Ammon's horn (tissue), 1 donor: ENCODE results near the gene P3H3.

Source experiments
- DNase-seq: peaks from one replicate; pipeline ENCODE4 v3.0.0-alpha.2; 2016; ENCODE audit warnings: low spot score

Gene P3H3, protein sequence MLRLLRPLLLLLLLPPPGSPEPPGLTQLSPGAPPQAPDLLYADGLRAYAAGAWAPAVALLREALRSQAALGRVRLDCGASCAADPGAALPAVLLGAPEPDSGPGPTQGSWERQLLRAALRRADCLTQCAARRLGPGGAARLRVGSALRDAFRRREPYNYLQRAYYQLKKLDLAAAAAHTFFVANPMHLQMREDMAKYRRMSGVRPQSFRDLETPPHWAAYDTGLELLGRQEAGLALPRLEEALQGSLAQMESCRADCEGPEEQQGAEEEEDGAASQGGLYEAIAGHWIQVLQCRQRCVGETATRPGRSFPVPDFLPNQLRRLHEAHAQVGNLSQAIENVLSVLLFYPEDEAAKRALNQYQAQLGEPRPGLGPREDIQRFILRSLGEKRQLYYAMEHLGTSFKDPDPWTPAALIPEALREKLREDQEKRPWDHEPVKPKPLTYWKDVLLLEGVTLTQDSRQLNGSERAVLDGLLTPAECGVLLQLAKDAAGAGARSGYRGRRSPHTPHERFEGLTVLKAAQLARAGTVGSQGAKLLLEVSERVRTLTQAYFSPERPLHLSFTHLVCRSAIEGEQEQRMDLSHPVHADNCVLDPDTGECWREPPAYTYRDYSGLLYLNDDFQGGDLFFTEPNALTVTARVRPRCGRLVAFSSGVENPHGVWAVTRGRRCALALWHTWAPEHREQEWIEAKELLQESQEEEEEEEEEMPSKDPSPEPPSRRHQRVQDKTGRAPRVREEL

DNA sequence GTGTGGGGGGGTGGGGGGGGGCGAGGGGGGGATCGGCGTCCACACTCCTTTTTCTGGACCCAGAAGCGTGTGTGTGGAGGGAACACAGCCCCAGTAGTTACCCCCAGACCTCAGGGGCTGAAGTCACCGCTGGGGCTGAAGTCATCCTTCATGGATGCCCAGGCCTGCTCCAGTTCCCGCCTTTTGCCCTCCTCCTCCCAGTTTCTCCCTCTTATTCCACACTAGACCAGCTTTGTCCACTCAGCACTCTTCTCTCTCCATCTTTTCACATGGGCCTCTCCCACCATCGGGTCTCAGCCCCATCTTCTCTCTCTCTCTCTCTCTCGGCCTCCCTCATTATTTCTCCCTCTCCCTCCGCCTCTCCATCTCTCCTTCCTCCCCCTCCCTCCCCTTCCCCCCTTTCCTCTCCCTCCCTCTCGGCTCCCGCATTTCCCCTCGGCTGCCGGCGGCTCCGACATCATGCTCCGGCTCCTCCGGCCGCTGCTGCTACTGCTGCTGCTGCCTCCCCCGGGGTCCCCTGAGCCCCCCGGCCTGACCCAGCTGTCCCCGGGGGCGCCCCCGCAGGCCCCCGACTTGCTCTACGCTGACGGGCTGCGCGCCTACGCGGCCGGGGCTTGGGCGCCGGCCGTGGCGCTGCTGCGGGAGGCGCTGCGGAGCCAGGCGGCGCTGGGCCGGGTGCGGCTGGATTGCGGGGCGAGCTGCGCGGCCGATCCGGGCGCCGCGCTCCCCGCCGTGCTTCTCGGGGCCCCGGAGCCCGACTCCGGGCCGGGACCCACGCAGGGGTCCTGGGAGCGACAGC lies at the start of gene P3H3:
P3H3 (plus strand) TSS at position 426 of the 799 bp plus-strand sequence; CDS start at position 460, 34 bp downstream.
- DNase-seq: peak; percentile 51

DNA sequence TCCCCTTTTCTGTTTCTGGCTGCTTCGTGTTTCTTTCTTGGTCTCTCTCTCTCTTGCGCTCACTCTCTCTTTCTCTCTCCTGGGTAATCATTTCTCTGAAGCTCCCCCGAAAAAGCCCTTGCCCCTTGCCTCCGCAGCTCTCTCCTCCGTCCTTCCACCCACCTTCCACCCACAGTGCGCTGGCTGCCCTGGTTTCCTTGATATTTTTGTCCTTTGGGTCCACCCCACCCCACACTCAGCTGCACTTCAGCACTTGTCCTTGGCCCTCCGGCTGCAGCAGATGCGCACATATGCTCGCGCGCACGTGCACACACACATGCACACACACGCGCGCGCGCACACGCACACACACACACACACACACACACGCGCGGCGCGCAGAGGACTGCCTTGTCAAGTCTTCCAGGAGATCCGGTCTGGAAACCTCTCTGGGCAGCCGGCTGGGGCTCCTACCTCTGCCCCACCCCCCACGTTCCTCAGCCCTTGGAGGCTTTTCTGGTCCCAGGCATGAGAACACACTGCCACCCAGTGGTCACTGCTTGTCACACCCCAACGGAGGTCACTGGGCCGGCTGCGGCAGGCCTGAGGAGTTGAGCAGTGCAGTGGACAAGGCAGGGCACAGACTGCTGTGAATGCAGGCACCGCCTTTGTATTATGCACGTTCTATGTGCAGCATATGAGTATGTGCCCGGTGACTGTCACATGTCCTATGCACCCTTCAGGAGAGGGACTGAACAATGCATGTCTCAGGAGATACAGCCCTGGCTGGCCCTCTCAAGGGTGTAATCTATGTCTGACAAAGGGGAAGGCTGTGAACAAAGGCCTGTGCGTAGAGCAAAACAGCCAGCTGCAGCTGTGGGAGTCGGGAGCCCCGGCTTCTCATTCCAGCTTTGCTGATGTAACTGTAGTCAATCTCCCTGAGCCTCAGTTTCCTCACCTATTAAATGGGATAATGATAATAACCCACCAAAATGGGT lies 49.3 kb upstream of the P3H3 start:
- peak; percentile 96 for DNase-seq

DNA sequence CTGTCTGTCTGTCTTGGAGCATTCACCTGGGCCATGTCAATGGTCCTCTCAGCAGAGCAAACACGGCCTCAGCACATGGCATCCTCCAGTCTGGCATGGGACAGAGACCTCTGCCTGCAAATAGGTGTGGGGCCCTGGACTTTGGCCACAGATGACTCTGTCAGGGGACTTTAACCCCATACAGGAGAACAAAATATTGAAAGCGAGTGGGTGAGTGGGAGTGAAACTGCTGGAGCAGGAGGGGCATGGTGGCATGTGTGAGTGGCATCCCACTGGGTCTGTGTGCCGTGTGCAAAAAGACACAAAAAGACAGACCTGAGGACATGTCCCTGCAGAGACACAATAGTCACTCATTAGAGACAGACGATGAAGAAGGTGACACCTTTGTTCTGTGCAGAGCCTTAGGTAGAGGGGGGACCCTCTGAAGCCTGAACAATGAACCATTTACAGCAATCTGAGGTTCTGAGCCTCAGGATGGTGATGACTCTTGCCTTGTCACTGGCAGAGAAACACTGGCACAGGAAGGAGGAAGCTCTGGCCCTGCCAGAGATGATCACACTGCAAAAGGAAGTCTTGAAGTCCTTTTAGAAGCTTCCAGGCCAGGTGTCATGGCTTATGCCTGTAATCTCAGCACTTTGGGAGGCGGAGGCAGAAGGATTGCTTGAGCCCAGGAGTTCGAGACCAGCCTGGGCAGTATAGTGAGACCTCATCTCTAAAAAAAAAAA lies 48.3 kb upstream of the P3H3 start:
- no peak for DNase-seq

- no peak for DNase-seq
These were observed 47.6 kb upstream of the P3H3 start for GRCh38 chr12:6780573-6780972.

- DNase-seq: no peak
These were observed 46.1 kb upstream of the P3H3 start for GRCh38 chr12:6782119-6782518.

GRCh38 chr12:6782850-6783566 lies 45.2 kb upstream of the P3H3 start:
- DNase-seq: no peak

DNA sequence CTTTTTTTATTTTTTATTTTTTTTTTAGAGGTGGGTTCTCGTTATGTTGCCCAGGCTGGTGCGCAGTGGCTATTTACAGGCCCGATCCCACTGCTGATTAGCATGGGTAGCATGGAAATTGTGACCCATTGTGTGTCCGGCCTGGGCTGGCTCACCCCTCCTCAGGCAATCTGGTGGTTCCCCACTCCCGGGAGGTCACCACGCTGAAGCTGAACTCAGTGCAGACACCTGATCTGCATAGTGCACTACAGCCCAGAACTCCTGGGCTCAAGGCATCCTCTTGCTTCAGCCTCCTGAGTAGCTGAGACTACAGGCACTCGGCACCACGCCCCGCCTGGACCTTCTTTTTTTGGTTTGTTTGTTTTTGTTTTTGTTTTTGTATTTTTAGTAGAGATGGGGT lies 44.4 kb upstream of the P3H3 start:
- no peak for DNase-seq

- DNase-seq: no peak
These were observed 43.9 kb upstream of the P3H3 start for GRCh38 chr12:6784296-6784695.

- DNase-seq: no peak
These were observed 43.4 kb upstream of the P3H3 start for GRCh38 chr12:6784761-6785160.

DNA sequence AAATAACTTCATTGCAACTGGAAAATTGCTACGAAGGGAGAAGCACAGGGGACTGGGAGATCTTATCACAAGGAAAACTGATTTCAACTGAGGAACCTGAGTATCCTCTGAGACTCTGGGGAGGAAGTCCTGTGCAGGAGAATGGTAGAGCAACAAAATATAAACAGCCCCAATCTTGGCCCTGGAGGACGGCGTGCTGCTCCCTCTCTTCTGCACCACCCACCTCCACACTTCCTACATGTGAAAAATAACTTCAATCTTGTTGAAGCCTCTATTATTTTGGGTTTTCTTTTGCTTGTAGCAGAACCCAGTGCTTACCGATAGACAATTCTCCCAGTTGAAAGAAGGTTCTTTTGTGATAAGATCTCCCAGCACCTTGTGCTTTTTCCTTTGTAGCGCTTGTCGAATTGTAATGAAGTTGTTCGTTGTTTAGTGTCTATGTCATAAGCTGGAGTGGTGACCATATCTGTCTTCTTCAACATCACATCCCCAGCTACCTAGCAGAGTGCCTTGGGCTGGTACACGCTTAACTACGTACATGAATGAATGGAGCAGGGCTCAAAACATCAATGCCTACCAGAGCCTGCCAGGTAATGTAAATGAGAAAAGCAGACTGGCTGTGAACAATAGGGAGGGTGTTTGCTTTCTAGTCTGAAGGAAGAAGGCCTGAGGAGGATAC lies 41.7 kb upstream of the P3H3 start:
- no peak for DNase-seq

DNA sequence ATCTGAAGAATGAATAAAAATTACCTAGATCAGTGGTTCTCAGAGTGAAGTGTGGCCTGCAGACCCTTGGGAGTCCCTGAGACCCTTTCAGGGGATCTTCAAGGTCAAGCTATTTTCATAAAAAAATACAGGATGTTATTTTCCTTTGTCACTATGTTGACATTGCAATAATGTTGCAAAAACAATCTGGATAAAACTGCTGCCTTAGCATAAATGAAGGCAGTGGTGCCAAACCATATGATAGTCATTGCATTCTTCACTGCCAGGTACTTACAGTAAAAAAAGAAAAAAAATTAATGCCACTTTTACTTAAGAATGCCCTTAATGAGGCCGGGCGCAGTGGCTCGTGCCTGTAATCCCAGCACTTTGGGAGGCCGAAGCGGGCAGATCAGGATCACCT lies 40.9 kb upstream of the P3H3 start:
- DNase-seq: no peak

- DNase-seq: peak; percentile 69
These were observed 39.0 kb upstream of the P3H3 start, which contains the start of gene CD4 for GRCh38 chr12:6788972-6789924. Gene CD4 (plus strand): TSS chr12:6789528. CDS start chr12:6800139, 10,611 bp downstream.

GRCh38 chr12:6790496-6791150 lies 37.6 kb upstream of the P3H3 start:
- DNase-seq: no peak

DNA sequence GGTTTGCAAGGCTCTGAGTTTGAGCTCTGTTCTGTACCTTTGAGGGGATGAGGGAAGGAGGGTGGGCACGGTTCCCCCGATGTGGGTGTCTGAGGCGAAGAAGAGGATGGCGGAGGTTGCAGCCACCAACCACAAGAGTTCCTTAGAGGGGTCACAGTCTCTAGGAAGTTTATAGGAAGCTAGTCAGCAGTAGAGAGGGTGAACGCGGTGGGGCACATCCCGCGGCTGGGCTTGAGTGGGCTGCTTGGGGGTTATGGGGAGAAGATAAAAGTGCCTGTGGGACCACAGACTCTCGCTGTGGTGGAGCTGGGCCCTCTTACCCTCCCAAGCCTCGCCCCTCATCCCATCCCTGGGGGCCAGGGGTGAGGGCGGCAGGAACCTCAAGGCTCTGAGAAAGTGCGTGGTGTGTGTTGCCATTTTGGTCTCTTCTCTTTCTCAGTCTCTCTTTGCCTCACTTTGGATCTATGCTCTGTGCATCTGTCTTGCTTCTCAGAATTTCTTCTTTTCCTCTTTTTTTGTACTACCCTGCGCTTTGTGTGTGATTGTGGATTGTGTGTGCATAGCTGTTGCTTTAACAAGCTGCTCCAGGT lies 36.2 kb upstream of the P3H3 start:
- DNase-seq: no peak

DNA sequence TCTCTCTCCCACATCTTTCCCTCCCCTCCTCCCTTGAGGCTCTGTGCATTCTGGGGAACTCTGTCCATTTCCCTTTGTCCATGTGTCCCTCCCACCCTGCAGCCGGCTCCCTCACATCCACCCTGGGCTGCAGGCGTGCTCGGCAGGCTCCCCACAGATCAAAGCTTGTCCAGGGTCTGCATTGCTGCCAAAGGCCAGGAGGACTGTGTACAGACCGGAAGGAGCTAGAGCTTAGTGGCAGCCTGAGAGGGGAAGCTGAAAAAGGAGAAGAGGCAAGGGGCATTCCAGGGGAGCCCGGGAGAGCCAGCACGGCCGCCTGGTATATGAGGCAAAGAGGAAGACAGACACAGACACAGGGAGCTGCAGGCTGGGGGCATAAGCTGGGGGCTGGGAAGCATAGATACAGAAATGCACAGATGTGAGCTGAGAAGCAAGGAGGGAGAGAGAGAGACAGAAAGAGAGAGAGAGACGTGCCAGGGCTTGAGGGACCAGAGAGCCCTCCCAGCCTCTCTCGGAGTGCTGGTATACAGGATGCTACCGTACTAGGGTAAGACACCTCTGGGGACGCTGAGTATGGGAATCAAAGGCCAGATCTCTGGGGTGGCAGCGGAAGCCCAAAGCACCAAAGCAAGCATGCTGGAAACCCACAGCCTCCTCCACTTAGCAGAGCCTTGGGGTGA lies 35.5 kb upstream of the P3H3 start:
- peak; percentile 70 for DNase-seq

DNA sequence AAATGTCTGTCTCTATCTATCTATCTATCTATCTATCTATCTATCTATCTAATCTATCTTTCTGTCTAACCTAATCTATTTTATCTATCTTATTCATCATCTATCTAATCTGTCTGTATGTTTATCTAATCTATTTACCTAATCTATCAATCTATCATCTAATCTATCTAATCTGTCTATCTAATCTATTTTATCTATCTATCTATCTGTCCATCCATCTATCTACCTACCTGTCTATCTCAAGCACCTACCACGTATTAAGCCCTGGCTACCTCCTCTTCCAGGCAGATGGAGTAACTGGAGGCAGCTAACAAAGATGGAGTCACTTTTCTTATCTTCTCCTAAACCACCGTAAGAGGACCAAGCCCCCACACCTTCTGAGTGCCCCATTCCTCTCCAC lies 33.1 kb upstream of the P3H3 start:
- DNase-seq: no peak

DNA sequence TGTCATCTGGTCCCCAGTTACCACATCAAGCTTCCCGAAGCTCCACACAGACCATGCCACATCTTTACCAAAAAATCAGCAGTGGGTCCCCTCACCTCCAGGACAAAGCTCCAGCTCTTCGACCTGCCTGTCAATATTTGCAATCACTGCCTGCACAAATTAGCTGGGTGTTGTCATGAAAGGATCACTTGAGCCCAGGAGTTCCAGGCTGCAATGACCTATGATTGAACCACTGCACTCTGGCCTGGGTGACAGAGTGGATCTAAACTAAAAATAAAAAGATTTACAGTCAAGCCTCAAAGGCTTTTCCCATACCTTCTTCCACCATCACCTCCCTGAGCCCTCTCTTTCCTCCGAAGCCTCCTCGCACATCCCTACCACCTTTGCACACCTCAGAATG lies 31.6 kb upstream of the P3H3 start:
- no peak for DNase-seq
